ENCODE results near the gene MCC.

The MCC gene

GRCh38 chr5:113378959-113379541, 109.2 kb downstream of the MCC start:
- Histone ChIP-seq H3K4me1 (peaks cover 71% of the 10 kb centered on the region), H3K27ac (no peak overlapping the region), H4K20me1 (peaks cover 12% of the 10 kb centered on the region; the same call in 1 of the 2 replicates), H3K4me3 (no peak overlapping the region), H3K27me3 (no peaks in the 10 kb centered on the region), H3K36me3 (no peaks in the 10 kb centered on the region), H3K9ac (no peak overlapping the region), H3K4me2 (peak overlapping the region; percentile 92), H3K9me3 (peaks cover 3% of the 10 kb centered on the region; the same call in 1 of the 2 replicates)
- no peak for TF ChIP-seq Cebpa-rat (IDR thresholded peaks at IDR 0.05)

- Histone ChIP-seq H3K9ac (no peak overlapping the region), H3K27ac (peak overlapping the region; percentile 10; the same call in 1 of the 2 replicates), H3K27me3 (no peaks in the 10 kb centered on the region), H3K4me2 (peak overlapping the region; percentile 92), H3K9me3 (peaks cover 3% of the 10 kb centered on the region; the same call in 1 of the 2 replicates), H3K4me3 (peak overlapping the region; percentile 44; the same call in 1 of the 2 replicates), H4K20me1 (peaks cover 12% of the 10 kb centered on the region; the same call in 1 of the 2 replicates), H3K4me1 (peaks cover 77% of the 10 kb centered on the region), H3K36me3 (no peaks in the 10 kb centered on the region)
- no peak for TF ChIP-seq Cebpa-rat (IDR thresholded peaks at IDR 0.05)
These were observed 109.7 kb downstream of the MCC start for GRCh38 chr5:113378514-113378913.

- no peak overlapping the region for H3K9ac ChIP-seq
- TF ChIP-seq Cebpa-rat (IDR thresholded peaks at IDR 0.05) = no peak
- H3K4me3 ChIP-seq = peak overlapping the region; percentile 44; the same call in 1 of the 2 replicates
- H3K36me3 ChIP-seq = no peaks in the 10 kb centered on the region
- H3K4me1 ChIP-seq = peaks cover 78% of the 10 kb centered on the region
- peak overlapping the region; percentile 10; the same call in 1 of the 2 replicates for H3K27ac ChIP-seq
- peak overlapping the region; percentile 92 for H3K4me2 ChIP-seq
- no peaks in the 10 kb centered on the region for H3K27me3 ChIP-seq
- H3K9me3 ChIP-seq = peaks cover 3% of the 10 kb centered on the region; the same call in 1 of the 2 replicates
- peaks cover 12% of the 10 kb centered on the region; the same call in 1 of the 2 replicates for H4K20me1 ChIP-seq
These were observed 110.2 kb downstream of the MCC start for GRCh38 chr5:113378081-113378480.

- H3K4me2 ChIP-seq = peak overlapping the region; percentile 92
- no peaks in the 10 kb centered on the region for H3K27me3 ChIP-seq
- no peak overlapping the region for H3K4me3 ChIP-seq
- peaks cover 63% of the 10 kb centered on the region for H3K4me1 ChIP-seq
- H3K9me3 ChIP-seq = peaks cover 3% of the 10 kb centered on the region; the same call in 1 of the 2 replicates
- no peak for TF ChIP-seq Cebpa-rat (IDR thresholded peaks at IDR 0.05)
- H4K20me1 ChIP-seq = peaks cover 12% of the 10 kb centered on the region; the same call in 1 of the 2 replicates
- H3K9ac ChIP-seq = no peak overlapping the region
- H3K36me3 ChIP-seq = no peaks in the 10 kb centered on the region
- H3K27ac ChIP-seq = no peak overlapping the region
These were observed 111.6 kb downstream of the MCC start for GRCh38 chr5:113376640-113377039.

- Histone ChIP-seq H3K4me1 (peaks cover 53% of the 10 kb centered on the region), H3K4me3 (no peak overlapping the region), H3K27ac (no peak overlapping the region), H3K27me3 (no peaks in the 10 kb centered on the region), H3K9ac (no peak overlapping the region), H3K36me3 (no peaks in the 10 kb centered on the region), H3K9me3 (peaks cover 3% of the 10 kb centered on the region; the same call in 1 of the 2 replicates), H3K4me2 (no peak overlapping the region), H4K20me1 (peaks cover 12% of the 10 kb centered on the region; the same call in 1 of the 2 replicates)
- TF ChIP-seq Cebpa-rat (IDR thresholded peaks at IDR 0.05) = no peak
These were observed 112.7 kb downstream of the MCC start for GRCh38 chr5:113375480-113376060.

GRCh38 chr5:113373426-113373825, 114.8 kb downstream of the MCC start:
- peaks cover 3% of the 10 kb centered on the region; the same call in 1 of the 2 replicates for H3K9me3 ChIP-seq
- no peak for TF ChIP-seq Cebpa-rat (IDR thresholded peaks at IDR 0.05)
- H3K9ac ChIP-seq = no peak overlapping the region
- H4K20me1 ChIP-seq = peaks cover 9% of the 10 kb centered on the region; the same call in 1 of the 2 replicates
- no peaks in the 10 kb centered on the region for H3K27me3 ChIP-seq
- no peak overlapping the region for H3K4me2 ChIP-seq
- H3K36me3 ChIP-seq = no peaks in the 10 kb centered on the region
- peaks cover 31% of the 10 kb centered on the region for H3K4me1 ChIP-seq
- H3K4me3 ChIP-seq = no peak overlapping the region
- H3K27ac ChIP-seq = no peak overlapping the region

GRCh38 chr5:113371721-113372196, 116.5 kb downstream of the MCC start:
- Histone ChIP-seq H3K4me2 (no peak overlapping the region), H3K36me3 (no peaks in the 10 kb centered on the region), H3K4me1 (peaks cover 15% of the 10 kb centered on the region), H3K9ac (no peak overlapping the region), H3K4me3 (no peak overlapping the region), H3K9me3 (peaks cover 2% of the 10 kb centered on the region; the same call in 1 of the 2 replicates), H3K27me3 (no peaks in the 10 kb centered on the region), H3K27ac (no peak overlapping the region), H4K20me1 (no peaks in the 10 kb centered on the region)
- no peak for TF ChIP-seq Cebpa-rat (IDR thresholded peaks at IDR 0.05)

- Histone ChIP-seq H3K27ac (no peak overlapping the region), H3K9ac (no peak overlapping the region), H4K20me1 (no peaks in the 10 kb centered on the region), H3K4me2 (no peak overlapping the region), H3K4me1 (no peaks in the 10 kb centered on the region), H3K36me3 (peaks cover 6% of the 10 kb centered on the region; the same call in 1 of the 2 replicates), H3K4me3 (no peak overlapping the region), H3K27me3 (no peaks in the 10 kb centered on the region), H3K9me3 (peaks cover 31% of the 10 kb centered on the region)
- TF ChIP-seq Cebpa-rat (IDR thresholded peaks at IDR 0.05) = no peak
These were observed 120.7 kb downstream of the MCC start for GRCh38 chr5:113367586-113367985.

- Histone ChIP-seq H3K27me3 (no peaks in the 10 kb centered on the region), H3K4me1 (no peaks in the 10 kb centered on the region), H3K4me2 (no peak overlapping the region), H3K9ac (no peak overlapping the region), H3K9me3 (peaks cover 31% of the 10 kb centered on the region), H3K27ac (no peak overlapping the region), H3K4me3 (no peak overlapping the region), H4K20me1 (no peaks in the 10 kb centered on the region), H3K36me3 (peaks cover 6% of the 10 kb centered on the region; the same call in 1 of the 2 replicates)
- TF ChIP-seq Cebpa-rat (IDR thresholded peaks at IDR 0.05) = no peak
These were observed 123.8 kb downstream of the MCC start for GRCh38 chr5:113364466-113364865.

GRCh38 chr5:113361701-113362100, 126.6 kb downstream of the MCC start:
- Histone ChIP-seq H3K36me3 (peaks cover 6% of the 10 kb centered on the region; the same call in 1 of the 2 replicates), H3K27me3 (no peaks in the 10 kb centered on the region), H3K27ac (no peak overlapping the region), H3K4me3 (no peak overlapping the region), H3K9me3 (peaks cover 31% of the 10 kb centered on the region), H4K20me1 (no peaks in the 10 kb centered on the region), H3K9ac (no peak overlapping the region), H3K4me2 (no peak overlapping the region), H3K4me1 (no peaks in the 10 kb centered on the region)
- TF ChIP-seq Cebpa-rat (IDR thresholded peaks at IDR 0.05) = no peak

Measured in BLaER1 (cell line).